Measurements from ENCODE around the gene NUS1. TPM values are rescaled to one million over a fixed set of nuclear protein-coding genes. Genes with fewer than 3 reads are reported as not detected.

NUS1 gene
- total RNA-seq, 1 experiment from 2014 or later, result 56.9 TPM

DNA sequence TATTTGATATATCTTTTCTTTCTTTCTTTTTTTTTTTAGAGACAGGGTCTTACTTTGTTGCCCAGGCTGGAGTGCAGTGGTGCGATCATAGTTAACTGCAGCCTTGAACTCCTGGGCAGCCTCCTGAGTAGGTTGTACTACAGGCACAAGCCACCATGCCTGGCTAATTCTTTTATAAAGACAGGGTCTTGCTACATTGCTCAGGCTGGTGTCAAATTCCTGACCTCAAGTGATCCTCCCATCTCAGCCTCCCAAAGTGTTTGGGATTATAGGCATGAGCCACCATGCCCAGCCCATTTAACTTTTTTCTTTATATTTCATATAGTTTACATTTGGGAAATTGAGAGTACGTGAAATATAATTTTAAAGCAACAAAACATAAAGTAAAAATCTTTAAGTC, 10.1 kb downstream of the NUS1 start:
- no peaks in the 10 kb centered on the region for H3K4me1 ChIP-seq (ENCODE audit: insufficient read depth, low read length)
- peaks cover 45% of the 10 kb centered on the region for H3K79me2 ChIP-seq (ENCODE audit: insufficient read depth, low read length)
- H3K9ac ChIP-seq (ENCODE audit: extremely low read depth, insufficient read length, low read length), result no peak overlapping the region
- no peak overlapping the region for H2BK120ac ChIP-seq (ENCODE audit: low read depth, low read length, poor library complexity, severe bottlenecking)
- no peaks in the 10 kb centered on the region; a peak in 1 of 5 replicates for H3K9me3 Mint-ChIP-seq
- H3K4me3 Mint-ChIP-seq, result no peak overlapping the region
- no peak overlapping the region for H4K5ac ChIP-seq (ENCODE audit: insufficient read length, low read depth, low read length)
- no peaks in the 10 kb centered on the region for H4K20me1 ChIP-seq (ENCODE audit: control insufficient read depth, insufficient read depth, insufficient read length)
- no peak overlapping the region for H3K27ac Mint-ChIP-seq
- no CpG with 5 or more reads among the region's 2 CpGs for WGBS (ENCODE audit: extremely low coverage, insufficient read length, low lambda C conversion rate)
- no peak overlapping the region for H3K27ac ChIP-seq (ENCODE audit: insufficient read length, low read depth, low read length)
- peaks cover 2 to 10% of the 10 kb centered on the region in 2 experiments for H3K4me1 Mint-ChIP-seq
- no peak overlapping the region for H3K18ac ChIP-seq (ENCODE audit: insufficient read length, low read depth, low read length)
- H3K56ac ChIP-seq (ENCODE audit: insufficient read length, low read depth, low read length), result no peak overlapping the region
- H3K4me2 ChIP-seq (ENCODE audit: insufficient read depth, insufficient read length, low read length), result no peak overlapping the region
- H2BK5ac ChIP-seq (ENCODE audit: insufficient read length, low read length), result no peak overlapping the region
- H3K27me3 Mint-ChIP-seq (ENCODE audit: low read depth), result no peaks in the 10 kb centered on the region
- DNase-seq, result no peak
- no peak overlapping the region for H2BK20ac ChIP-seq (ENCODE audit: low read depth, low read length, poor library complexity, severe bottlenecking)
- H3K9me3 ChIP-seq (ENCODE audit: control insufficient read depth, low read depth, low read length), result no peaks in the 10 kb centered on the region
- H2BK15ac ChIP-seq (ENCODE audit: low read depth, low read length), result no peak overlapping the region
- H3K23ac ChIP-seq (ENCODE audit: insufficient read length, low read depth, low read length), result no peak overlapping the region
- no peaks in the 10 kb centered on the region for H3K27me3 ChIP-seq (ENCODE audit: insufficient read depth, low read length)
- no peak overlapping the region for H2BK12ac ChIP-seq (ENCODE audit: insufficient read length, low read depth, low read length)
- H3K14ac ChIP-seq (ENCODE audit: insufficient read depth, low read length), result no peak overlapping the region
- no peak overlapping the region for H3K4ac ChIP-seq (ENCODE audit: low read depth, low read length)
- no peak for TF ChIP-seq CTCF (conservative IDR thresholded peaks at IDR 0.05)
- peaks cover 12% of the 10 kb centered on the region for H3K79me1 ChIP-seq (ENCODE audit: insufficient read depth, low read depth, low read length, poor library complexity, severe bottlenecking)
- no peak overlapping the region for H2AFZ ChIP-seq (ENCODE audit: low read length)
- H4K91ac ChIP-seq (ENCODE audit: insufficient read length, low read depth, low read length), result no peak overlapping the region
- H3T11ph ChIP-seq (ENCODE audit: low read length), result no peak overlapping the region
- no peak overlapping the region for H2AK5ac ChIP-seq (ENCODE audit: insufficient read length, low read length)
- H4K8ac ChIP-seq (replicated peaks; ENCODE audit: insufficient read length, low read depth, low read length), result no peak overlapping the region
- no peaks in the 10 kb centered on the region for H3K23me2 ChIP-seq (ENCODE audit: insufficient read length, low read depth, low read length, poor library complexity, severe bottlenecking)
- peaks cover 8 to 12% (median 10%) of the 10 kb centered on the region in 3 experiments for H3K36me3 Mint-ChIP-seq (ENCODE audit: insufficient read depth in 1 of 3, low read depth in 3 of 3)

Data from H9 (cell line).